GM19023 (cell line): Measurements from ENCODE around the gene BCAT1.
"Not testable (repeated sequence)": the region's sequence is repeated elsewhere in the genome, so short reads cannot be mapped to it uniquely, and the experiment has no call there.

Experiments
- ATAC-seq: cut with Tn5 transposase; IDR thresholded peaks from one replicate; pipeline ENCODE4 v1.9.1; 2021; ENCODE audit warnings: mild to moderate bottlenecking, moderate library complexity; ENCODE audit not compliant: unreplicated experiment

Gene BCAT1

DNA sequence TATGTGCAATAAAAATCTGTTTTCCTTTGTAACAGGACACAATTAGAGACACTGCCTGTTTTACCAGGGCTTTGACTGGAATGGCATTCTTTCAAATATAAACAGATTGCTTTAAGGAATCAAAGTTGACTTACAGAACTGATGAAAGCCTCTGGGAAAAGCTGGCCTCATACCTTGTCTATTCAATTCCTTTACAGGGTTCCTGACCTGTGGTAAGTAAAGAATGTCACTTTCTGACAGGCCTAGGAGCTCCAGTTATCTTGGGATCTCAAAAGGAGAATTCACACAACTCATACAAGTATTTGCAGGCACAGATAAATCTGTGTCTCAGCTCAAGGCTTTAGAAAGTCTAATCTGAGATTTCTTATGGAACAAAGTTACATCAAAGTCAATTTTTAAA, 88.4 kb downstream of the BCAT1 start:
- no peak for ATAC-seq

DNA sequence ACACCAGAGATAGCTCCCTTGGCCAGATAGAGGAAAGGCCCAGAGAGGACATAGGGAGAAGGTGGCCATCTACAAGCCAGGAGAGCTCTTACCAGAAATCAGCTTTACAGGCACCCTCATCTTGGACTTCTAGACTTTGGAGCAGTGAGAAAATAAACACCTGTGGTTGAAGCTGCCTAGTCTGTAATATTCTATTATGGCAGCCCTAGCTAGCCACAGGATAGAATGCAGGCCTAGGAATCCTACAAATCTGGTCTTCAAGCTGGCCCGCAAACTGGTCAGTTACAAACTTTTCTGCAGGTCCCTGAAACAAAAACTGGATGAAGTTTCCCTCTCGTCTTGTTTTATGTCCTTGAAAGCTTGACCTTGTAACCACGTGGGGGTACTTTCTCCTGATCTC, 92.4 kb downstream of the BCAT1 start:
- no peak for ATAC-seq

GRCh38 chr12:24854908-24855307, 94.0 kb downstream of the BCAT1 start:
- ATAC-seq: no peak

DNA sequence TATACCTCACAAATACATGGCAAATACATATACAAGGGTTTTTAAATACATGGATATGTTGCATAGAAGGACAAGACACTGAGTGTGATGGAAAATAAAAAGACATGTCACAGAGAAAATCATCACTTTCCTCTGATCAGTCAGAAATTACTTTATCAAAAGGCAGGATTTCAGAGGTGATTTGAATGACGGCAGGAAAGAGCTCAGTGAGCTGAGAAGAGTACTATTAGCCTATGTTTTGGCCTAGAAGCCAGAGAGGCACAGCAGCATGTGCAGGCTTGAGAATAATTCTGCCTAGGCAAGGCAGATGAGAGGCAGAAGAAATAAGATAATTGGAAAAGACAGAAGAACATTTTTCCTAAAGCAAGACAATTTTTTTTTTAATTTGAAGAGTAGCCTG, 94.9 kb downstream of the BCAT1 start:
- ATAC-seq: no peak

DNA sequence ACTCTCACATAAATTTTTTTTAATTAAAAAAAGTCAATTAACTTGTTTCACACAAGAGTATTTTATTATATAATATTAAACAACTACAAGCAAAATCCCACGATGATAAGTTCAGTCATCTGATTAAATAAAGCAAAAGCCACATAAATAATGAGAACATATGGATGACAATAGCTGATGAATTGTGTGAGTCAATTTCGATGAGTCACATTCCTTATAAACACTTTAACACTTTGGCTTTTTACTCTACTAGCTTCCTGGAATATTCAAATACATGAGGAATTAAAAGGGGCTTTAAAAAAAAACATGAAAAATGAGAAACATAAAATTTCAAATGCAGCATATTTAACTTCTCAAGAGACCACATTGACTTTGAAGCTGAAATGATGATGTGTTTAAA, 95.3 kb downstream of the BCAT1 start:
- no peak for ATAC-seq

DNA sequence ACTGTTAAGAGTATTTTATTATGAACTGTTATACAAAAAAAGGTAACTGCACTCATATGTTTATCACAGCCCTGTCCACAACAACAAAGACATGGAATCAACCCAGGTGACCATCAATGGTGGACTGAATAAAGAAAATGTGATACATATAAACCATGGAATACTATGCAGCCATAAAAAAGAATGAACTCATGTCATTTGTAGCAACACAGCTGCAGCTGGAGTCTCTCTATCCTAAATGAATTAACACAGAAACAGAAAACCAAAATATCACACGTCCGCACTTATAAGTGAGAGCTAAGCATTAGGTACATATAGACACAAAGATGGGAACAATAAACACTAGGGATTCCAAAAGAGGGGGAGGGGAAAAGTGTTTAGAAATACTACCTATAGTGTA, 95.8 kb downstream of the BCAT1 start:
- ATAC-seq: no peak

GRCh38 chr12:24852420-24852819, 96.5 kb downstream of the BCAT1 start:
- no peak for ATAC-seq

DNA sequence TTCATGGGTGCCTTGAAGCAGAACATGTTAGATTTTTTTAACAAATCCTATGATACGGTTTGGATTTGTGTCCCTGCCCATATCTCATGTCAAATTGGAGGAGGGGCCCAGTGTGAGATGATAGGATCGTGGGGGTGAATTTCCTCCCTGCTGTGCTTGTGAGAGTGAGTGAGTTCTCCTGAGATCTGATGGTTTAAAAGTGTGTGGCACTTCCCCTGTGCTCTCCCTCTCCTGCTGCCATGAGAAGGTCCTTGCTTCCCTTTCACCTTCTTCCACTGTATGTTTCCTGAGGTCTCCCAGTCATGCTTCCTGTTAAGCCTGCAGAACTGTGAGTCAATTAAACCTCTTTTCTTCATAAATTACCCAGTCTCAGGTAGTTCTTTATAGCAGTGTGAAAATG, 97.0 kb downstream of the BCAT1 start:
- ATAC-seq: not testable (repeated sequence)

DNA sequence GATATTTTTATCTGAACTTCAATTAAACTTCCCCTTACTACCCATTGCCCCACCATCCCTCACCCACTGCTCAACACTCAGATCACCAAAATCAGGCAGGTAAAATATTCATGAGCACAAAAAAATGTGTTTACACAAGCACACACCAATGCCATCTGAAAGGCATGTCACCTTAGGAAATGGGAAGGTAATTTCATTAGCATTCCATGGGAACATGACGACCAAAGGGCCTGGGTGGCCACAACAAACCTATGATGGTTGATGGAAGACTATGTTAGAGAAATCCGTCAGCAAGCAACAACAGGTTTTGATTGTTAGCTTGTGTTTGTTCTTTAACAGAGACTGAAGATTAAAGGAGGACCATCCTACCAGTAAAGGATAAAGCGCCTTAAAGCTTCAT, 97.6 kb downstream of the BCAT1 start:
- no peak for ATAC-seq

DNA sequence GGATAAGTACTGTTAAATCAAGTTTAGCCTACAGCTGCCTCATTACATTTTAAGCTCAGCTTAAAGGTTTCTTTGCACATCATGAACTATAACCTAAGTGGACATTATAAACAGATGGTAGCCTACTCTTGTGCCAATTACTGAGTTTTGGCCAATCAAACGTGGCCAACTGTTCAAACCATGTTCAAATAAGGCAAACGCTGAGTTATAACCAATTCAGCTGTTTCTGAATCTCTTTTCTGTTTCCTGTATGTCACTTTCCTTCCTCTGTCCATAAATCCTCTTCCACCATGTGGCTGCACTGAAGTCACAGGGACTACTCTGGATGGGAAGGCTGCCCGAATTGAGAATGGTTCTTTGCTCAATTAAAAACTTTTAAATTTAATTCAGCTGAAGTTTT, 98.4 kb downstream of the BCAT1 start:
- no peak for ATAC-seq

GRCh38 chr12:24848941-24849477, 99.9 kb downstream of the BCAT1 start:
- no peak for ATAC-seq

GRCh38 chr12:24846689-24847088, 102.2 kb downstream of the BCAT1 start:
- ATAC-seq: no peak

GRCh38 chr12:24845615-24846014, 103.3 kb downstream of the BCAT1 start:
- no peak for ATAC-seq

DNA sequence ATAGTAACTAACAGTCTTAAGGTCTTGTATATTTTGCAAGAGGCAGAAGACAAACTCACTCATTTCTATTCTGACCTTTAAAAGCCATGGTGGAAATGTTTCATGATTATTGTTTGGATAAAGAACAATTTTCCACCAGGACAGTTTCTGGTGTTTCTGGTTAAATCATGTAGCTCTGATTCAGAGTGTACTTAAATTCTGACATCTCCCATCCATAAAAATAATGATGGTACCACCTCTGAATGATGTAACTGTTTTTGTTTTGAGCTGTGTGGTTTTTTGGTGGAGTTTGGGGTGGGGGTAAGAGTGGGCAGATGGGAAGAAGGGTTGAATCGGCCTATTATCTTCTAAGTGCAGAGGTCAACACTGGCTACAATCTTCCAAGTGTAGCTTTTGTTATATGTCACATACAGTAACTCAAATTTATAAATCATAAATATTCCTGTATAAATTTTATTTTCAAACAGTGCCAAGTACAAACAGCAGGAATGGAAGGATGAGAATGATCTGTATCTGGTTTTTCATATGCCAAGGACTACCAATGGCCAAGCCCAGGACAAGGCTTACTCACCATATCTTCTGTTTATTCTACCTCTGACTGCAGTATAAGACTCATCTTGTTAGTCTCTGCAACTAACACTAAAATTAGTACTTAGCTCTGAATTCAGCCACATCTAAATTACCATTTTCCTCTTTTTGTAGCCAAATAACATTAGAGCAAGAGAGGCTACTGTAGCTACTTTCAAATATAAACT, 108.7 kb downstream of the BCAT1 start:
- no peak for ATAC-seq

- peak; percentile 83 for ATAC-seq
Measured at GRCh38 chr12:24839268-24839791, 109.6 kb downstream of the BCAT1 start.

DNA sequence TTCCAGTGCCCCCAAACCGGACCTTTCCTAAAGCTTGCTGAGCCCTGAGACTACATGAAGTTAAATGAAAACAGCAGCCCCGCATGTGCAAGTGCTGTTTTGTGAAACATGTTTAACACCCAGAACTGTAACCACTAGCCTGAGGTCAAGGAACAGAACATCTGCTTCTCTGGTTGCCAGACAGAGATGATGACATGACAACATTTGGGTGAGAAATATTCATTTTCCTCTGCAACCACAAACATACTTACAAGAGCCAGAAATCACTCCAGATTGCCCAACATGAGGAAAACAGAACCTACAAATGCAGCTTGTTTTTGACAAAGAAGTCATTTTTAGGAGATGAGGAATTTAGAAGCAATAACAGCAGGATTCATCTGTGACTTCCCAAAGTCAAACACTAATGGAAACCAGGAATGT, 110.4 kb downstream of the BCAT1 start:
- ATAC-seq: peak; percentile 47

DNA sequence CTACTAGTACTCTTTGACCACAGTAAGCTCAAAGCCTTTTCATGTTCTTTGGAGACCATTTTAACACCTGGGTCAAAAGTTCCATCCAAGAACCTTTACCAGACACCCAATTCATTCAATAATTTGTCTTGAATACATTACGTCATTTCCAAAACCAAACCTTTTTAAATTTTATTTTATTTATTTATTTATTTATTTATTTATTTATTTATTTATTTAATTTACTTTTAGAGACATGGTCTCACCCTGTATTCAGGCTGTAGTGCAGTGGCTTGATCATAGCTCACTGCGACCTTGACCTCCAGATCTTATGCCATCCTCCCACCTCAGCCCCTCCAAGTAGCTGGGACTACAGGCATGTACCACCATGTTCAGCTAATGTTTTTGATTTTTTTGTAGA, 113.5 kb downstream of the BCAT1 start:
- no peak for ATAC-seq

GRCh38 chr12:24833513-24833912, 115.4 kb downstream of the BCAT1 start:
- no peak for ATAC-seq

DNA sequence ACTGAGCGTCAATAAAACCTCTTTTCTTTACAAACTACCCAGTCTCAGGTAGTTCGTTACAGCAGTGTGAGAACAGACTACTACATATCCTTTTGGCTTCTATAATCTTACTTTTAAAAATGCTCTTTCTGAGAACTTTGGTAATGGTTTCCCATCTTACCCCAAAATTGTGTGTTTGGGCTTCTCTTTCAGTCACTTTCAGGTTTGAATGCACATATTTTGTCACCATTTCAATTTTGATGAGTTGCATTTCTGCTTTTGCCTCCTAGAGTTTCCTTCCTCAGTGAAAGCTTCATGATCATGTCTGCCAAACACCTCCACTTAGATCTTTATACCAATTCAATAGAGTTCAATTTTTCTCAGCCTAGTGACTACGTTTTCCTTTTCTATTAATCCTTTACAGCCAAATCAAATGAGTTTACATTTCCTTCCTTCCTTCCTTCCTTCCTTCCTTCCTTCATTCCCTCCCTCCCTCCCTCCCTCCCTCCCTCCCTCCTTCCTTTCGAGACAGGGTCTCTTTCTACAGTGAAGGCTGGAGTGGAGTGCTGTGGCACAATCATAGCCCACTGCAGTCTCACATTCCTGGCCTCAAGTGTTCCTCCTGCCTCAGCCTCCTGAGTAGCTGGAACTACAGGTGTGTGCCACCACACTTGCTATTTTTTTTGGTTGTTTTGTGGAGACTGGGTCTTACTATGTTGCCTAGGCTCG, 124.9 kb downstream of the BCAT1 start:
- ATAC-seq: no peak

DNA sequence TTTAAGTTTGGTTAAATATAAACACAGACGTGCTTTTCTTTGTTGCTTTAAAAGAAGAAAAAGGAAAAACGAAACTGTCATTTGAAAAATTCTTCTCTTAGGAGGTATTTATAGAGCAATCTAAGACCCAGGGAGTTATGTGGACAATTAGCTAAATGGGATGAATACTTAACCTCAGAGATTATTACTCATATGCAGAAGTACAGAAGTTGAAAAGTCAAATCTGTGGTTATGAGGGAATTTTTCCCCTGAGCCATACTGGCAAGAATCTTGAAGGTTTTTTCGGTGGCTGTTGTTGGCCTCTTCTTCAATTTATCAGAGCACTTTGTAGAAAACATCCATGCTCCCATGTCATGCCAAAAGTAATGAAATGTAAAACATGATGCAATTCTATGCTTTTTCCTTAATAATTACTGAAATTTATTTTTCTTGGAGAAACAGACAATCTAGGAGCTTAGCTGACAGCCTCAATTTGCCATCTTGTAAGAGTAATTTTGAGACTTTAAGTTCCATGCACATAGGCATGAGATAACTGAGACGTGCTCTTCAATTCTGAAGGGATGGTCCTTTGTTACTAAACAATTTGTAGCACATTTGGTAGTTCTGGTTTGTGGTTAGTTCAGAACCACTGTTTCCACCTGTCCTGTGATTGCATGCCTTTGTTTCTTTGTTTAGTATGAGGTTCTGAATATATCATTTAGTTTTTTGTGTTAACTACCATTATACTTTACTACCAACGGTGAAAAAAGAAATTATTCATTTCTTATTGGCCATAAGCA, 126.6 kb downstream of the BCAT1 start:
- ATAC-seq: peak; percentile 82

GRCh38 chr12:24821691-24822090, 127.2 kb downstream of the BCAT1 start:
- peak; percentile 64 for ATAC-seq
